ENCODE results near the gene NKX1-2.
"Not testable (repeated sequence)": the region's sequence is repeated elsewhere in the genome, so short reads cannot be mapped to it uniquely, and the experiment has no call there.

Gene NKX1-2

GRCh38 chr10:124447751-124448466, 1.9 kb downstream of the NKX1-2 start:
- no peak overlapping the region for H3K4me3 ChIP-seq (ENCODE audit: low read depth, low read length)
- in situ Hi-C loops (cut with HindIII; ENCODE audit: low sequenced_read_pairs): no loop called here
- TF ChIP-seq CTCF (IDR thresholded peaks at IDR 0.05; ENCODE audit: low read depth, low read length): no peak
- no peak for DNase-seq (ENCODE audit: low read depth, low spot score)

DNA sequence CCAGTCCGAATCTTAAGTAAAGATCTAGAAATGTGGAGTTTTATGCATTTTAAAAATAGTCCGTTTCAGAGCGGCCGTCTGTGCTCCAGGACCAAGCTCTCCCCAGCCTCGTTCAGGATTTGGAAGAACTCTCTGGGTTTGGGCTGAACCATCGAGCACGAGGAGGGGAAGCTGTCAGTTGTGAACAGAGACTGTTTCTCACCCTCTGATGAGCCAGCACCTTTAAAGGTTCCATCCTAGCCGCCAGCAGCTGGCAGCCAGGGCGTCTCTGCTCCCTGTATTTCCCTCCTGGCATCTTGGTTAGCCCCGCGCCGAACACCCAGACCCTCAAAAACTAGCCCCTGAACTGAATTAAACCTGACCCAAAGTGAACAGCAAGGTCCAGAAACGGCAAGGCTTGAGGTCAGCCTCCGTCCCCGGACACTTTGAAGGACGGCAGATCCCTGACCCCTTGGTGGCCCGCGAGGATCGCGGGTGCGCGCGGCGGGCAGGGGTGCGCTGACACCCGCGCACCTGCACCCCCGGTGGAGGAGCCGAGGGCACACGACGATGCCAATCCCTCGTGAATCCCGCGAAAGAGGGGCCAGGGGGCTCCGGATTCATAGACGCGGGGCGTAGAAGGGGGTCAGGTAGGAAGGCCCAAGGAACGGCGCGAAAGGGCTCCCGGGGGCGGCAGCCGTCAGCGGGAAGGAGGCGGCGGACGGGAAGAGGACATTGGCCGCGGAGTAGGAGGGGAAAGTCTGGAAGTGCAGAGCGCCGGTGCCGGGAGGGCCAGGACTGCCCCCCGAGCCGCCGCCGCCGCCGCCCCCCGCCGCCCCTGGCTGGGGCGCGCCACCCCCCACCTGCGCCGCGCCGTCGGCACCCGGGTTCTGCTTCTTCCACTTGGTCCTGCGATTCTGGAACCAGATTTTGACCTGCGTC, 2.7 kb downstream of the NKX1-2 start:
- H3K4me3 ChIP-seq (ENCODE audit: low read depth, low read length): no peak overlapping the region
- in situ Hi-C loops (cut with HindIII; ENCODE audit: low sequenced_read_pairs): no loop called here
- no peak for TF ChIP-seq CTCF (IDR thresholded peaks at IDR 0.05; ENCODE audit: low read depth, low read length)
- DNase-seq (ENCODE audit: low read depth, low spot score): no peak

DNA sequence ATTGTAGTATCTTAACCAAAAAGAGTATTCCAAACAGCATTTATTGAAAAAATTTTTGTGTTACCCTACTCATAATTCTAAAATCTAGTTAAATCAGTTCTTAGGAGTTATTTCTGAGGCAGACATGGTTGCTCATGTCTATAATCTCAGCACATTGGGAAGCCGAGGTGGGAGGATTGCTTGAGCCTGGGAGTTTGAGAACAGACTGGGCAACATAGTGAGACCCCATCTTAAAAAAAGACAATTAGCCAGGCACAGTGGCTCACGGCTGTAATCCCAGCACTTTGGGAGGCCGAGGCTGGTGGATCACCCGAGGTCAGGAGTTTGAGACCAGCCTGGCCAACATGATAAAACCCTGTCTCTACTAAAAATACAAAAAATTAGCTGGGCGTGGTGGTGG, 8.1 kb downstream of the NKX1-2 start:
- in situ Hi-C loops (cut with HindIII; ENCODE audit: low sequenced_read_pairs); H3K4me3 ChIP-seq (ENCODE audit: low read depth, low read length): not testable (repeated sequence)

DNA sequence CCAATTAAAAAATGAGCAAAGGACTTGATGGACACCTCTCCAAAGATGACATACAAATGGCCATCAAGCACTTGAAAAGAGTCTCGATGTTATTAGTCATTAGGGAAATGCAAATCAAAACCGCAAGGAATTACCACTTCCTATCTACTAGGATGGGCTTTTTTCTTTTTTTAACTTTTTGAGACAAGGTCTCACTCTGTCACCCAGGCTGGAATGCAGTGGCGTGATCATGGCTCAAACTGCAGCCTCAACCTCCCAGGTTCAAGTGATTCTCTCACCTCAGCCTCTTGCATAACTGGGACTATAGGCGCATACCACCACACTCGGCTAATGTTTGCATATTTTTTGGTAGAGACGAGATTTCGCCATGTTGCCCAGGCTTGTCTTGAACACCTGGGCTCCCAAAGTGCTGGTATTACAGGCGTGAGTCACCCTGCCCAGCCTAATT, 13.6 kb downstream of the NKX1-2 start:
- DNase-seq (ENCODE audit: low read depth, low spot score): no peak
- in situ Hi-C loops (cut with HindIII; ENCODE audit: low sequenced_read_pairs): no loop called here
- H3K4me3 ChIP-seq (ENCODE audit: low read depth, low read length): no peak overlapping the region
- no peak for TF ChIP-seq CTCF (IDR thresholded peaks at IDR 0.05; ENCODE audit: low read depth, low read length)

More for the DNA sequence above, 8.1 kb downstream of the NKX1-2 start:
- DNase-seq (ENCODE audit: low read depth, low spot score): not testable (repeated sequence)

- in situ Hi-C loops (cut with HindIII; ENCODE audit: low sequenced_read_pairs); DNase-seq (ENCODE audit: low read depth, low spot score); H3K4me3 ChIP-seq (ENCODE audit: low read depth, low read length): not testable (repeated sequence)
Observed at GRCh38 chr10:124435683-124436082, 14.2 kb downstream of the NKX1-2 start.

DNA sequence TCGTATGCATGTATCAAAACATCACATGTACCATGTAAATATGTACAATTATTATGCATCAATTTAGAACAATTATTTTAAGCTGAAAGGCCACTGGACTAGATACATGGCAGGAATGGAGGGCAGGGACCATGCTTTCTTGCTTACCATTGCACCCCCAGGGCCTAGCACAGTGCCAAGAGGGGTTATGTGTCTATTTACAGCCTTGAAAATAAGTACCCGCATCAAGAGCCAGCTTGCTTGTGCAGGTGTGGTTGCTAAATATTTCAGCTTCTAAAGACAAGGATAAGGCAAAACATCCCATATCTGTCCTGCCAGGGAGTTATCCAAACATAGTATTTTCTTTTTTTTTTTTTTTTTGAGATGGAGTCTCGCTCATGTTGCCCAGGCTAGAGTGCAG, 16.4 kb downstream of the NKX1-2 start:
- TF ChIP-seq CTCF (IDR thresholded peaks at IDR 0.05; ENCODE audit: low read depth, low read length): no peak

DNA sequence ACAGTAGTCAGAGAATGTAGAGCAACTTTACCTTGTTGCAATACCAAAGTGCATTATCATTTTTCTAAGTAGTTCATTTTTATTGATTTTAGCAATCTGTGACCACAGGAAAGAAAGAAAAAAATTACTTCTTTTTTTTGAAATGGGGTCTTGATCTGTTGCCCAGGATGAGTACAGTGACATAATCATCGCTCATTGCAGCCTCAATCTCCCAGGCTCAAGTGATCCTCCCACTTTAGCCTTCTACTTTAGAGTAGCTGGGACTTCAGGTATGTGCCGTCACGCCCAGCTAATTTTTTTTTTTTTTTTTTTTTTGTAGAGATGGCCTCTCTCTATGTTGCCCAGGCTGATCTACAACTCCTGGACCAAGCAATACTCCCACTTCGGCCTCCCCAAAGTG, 19.8 kb downstream of the NKX1-2 start:
- H3K4me3 ChIP-seq (ENCODE audit: low read depth, low read length): no peak overlapping the region
- in situ Hi-C loops (cut with HindIII; ENCODE audit: low sequenced_read_pairs): no loop called here
- TF ChIP-seq CTCF (IDR thresholded peaks at IDR 0.05; ENCODE audit: low read depth, low read length): no peak
- no peak for DNase-seq (ENCODE audit: low read depth, low spot score)

More for the DNA sequence above, 16.4 kb downstream of the NKX1-2 start:
- H3K4me3 ChIP-seq (ENCODE audit: low read depth, low read length): no peak overlapping the region
- in situ Hi-C loops (cut with HindIII; ENCODE audit: low sequenced_read_pairs): no loop called here
- DNase-seq (ENCODE audit: low read depth, low spot score): no peak
